Endothelial cell of umbilical vein (primary cell): ENCODE data around the gene PPP1R15B. TPM values are rescaled to one million over a fixed set of nuclear protein-coding genes. Genes with fewer than 3 reads are reported as not detected.

Experiments
- BruUV-seq: library from RNA; stranded (reverse); fragments of 400-500 nt; replicated peaks from 2 replicates; lab custom pipeline; 2021; lab: Mats Ljungman, UMichigan
- CTCF ChIA-PET: fragments of 300-600, 350-600 bp; sonication (Branson Sonifier 250); formaldehyde crosslinking; loops from one replicate; lab custom pipeline; 2021; ENCODE audit warnings: antibody characterized with exemption, inconsistent platforms; lab: Charles Lee
- POLR2A ChIA-PET: fragments of 300-600, 350-600 bp; sonication (Branson Sonifier 250); formaldehyde crosslinking; loops from one replicate; lab custom pipeline; 2021; ENCODE audit warnings: antibody characterized with exemption, inconsistent platforms; lab: Charles Lee
- DNase-seq: peaks from one replicate; pipeline ENCODE4 v3.0.0-alpha.2; 2011; ENCODE audit warnings: low read depth, low spot score
- FAIRE-seq: peaks from 2 replicates; lab custom pipeline; 2011; peaks lifted over from hg19 to GRCh38; lab: Jason Lieb, UNC
- H2AFZ ChIP-seq: 2 replicates; pipeline ENCODE4 v1.6.0; 2012; ENCODE audit warnings: low read depth, low read length, control low read depth, inconsistent platforms
- H3K27ac ChIP-seq: 2 replicates; pipeline ENCODE4 v1.5.1; 2011; ENCODE audit warnings: low read depth, mild to moderate bottlenecking, control low read depth, low read length, moderate library complexity; ENCODE audit not compliant: insufficient read depth
- H3K27me3 ChIP-seq, 2 experiments: 2 replicates each; pipeline versions ENCODE4 v1.6.0 to v1.6.1; 2011; ENCODE audit warnings: low read length in 2 of 2, mixed read lengths in 1 of 2; ENCODE audit not compliant: control insufficient read depth in 2 of 2, insufficient read depth in 2 of 2
- H3K36me3 ChIP-seq, 2 experiments: 2 replicates in 1 of 2; 3 replicates in 1 of 2; pipeline ENCODE4 v1.5.1; 2011; ENCODE audit warnings: low read length in 2 of 2, mild to moderate bottlenecking in 1 of 2, moderate library complexity in 1 of 2; ENCODE audit not compliant: control insufficient read depth in 2 of 2, insufficient read depth in 2 of 2; ENCODE audit errors: extremely low read depth in 1 of 2
- H3K4me1 ChIP-seq: 3 replicates; pipeline ENCODE4 v1.5.1; 2011; ENCODE audit warnings: mild to moderate bottlenecking, low read length; ENCODE audit not compliant: control insufficient read depth, insufficient read depth; ENCODE audit errors: extremely low read depth
- H3K4me2 ChIP-seq: 2 replicates; pipeline ENCODE4 v1.6.1; 2011; ENCODE audit warnings: low read length, control low read depth, mixed read lengths; ENCODE audit not compliant: insufficient read depth
- H3K4me3 ChIP-seq, 3 experiments: fragments of 200-600 bp in 1 of 3; sonication (generic), shearing (Covaris generic) in 1 of 3; replicated peaks in 1 of 3; 2 replicates each; pipeline ENCODE4 v1.5.1; 2011 to 2016; ENCODE audit warnings: control low read depth in 3 of 3, low read length in 3 of 3, mild to moderate bottlenecking in 2 of 3, inconsistent platforms in 1 of 3, low read depth in 1 of 3, moderate library complexity in 1 of 3; ENCODE audit not compliant: insufficient read depth in 1 of 3
- H3K79me2 ChIP-seq: 2 replicates; pipeline ENCODE4 v1.6.0; 2012; ENCODE audit warnings: low read length, inconsistent platforms; ENCODE audit not compliant: control insufficient read depth, insufficient read depth
- H3K9ac ChIP-seq: replicated peaks from 2 replicates; pipeline ENCODE3; 2011; ENCODE audit warnings: low read length, control low read depth; ENCODE audit not compliant: insufficient read depth; ENCODE audit errors: extremely low read depth
- H3K9me1 ChIP-seq: replicated peaks from 3 replicates; pipeline ENCODE4 v1.6.0; 2011; ENCODE audit warnings: mild to moderate bottlenecking, low read length; ENCODE audit not compliant: control insufficient read depth, insufficient read depth; ENCODE audit errors: extremely low read depth
- H3K9me3 ChIP-seq: replicated peaks from 2 replicates; pipeline ENCODE4 v1.5.1; 2012; ENCODE audit warnings: low read length, inconsistent platforms; ENCODE audit not compliant: control insufficient read depth, insufficient read depth
- H4K20me1 ChIP-seq: replicated peaks from 2 replicates; pipeline ENCODE3; 2011; ENCODE audit warnings: mild to moderate bottlenecking, low read length; ENCODE audit not compliant: control insufficient read depth, insufficient read depth; ENCODE audit errors: extremely low read depth
- EZH2 ChIP-seq: IDR thresholded peaks from 2 replicates; pipeline ENCODE4 v1.6.1; 2012; ENCODE audit warnings: borderline replicate concordance, low read depth, mild to moderate bottlenecking, moderate library complexity, low read length, inconsistent platforms; ENCODE audit not compliant: severe bottlenecking
- FOS ChIP-seq: IDR thresholded peaks from 2 replicates; pipeline ENCODE4 v1.6.1; 2011; ENCODE audit warnings: mild to moderate bottlenecking, low read length, moderate library complexity, borderline replicate concordance; ENCODE audit not compliant: insufficient read depth
- GATA2 ChIP-seq: IDR thresholded peaks from 2 replicates; pipeline ENCODE4 v1.7.0; 2011; ENCODE audit warnings: low read depth, mild to moderate bottlenecking, moderate library complexity, mixed read lengths, low read length; ENCODE audit not compliant: insufficient read length, insufficient read depth
- JUN ChIP-seq: IDR thresholded peaks from 2 replicates; pipeline ENCODE4 v1.6.1; 2011; ENCODE audit warnings: borderline replicate concordance, low read depth; ENCODE audit not compliant: insufficient read length, insufficient read depth
- MAX ChIP-seq: IDR thresholded peaks from 2 replicates; pipeline ENCODE4 v1.6.1; 2011; ENCODE audit not compliant: insufficient read depth, insufficient read length
- MYC ChIP-seq: IDR thresholded peaks from one replicate; pipeline ENCODE4 v1.6.1; 2011; ENCODE audit warnings: mild to moderate bottlenecking, low read depth, low read length
- POLR2A ChIP-seq: IDR thresholded peaks from 2 replicates; pipeline ENCODE4 v1.6.1; 2012; ENCODE audit warnings: low read depth, mild to moderate bottlenecking, control low read depth, low read length
- POLR2AphosphoS5 ChIP-seq: IDR thresholded peaks from 2 replicates; pipeline ENCODE4 v1.6.1; 2012; ENCODE audit warnings: low read depth, mild to moderate bottlenecking, control low read depth, low read length, moderate library complexity; ENCODE audit not compliant: insufficient read depth
- dilution Hi-C: fragments of 300-500 bp; cut with MboI; formaldehyde crosslinking; loops from one replicate; pipeline ENCODE4 v1.15.0; 2019; ENCODE audit warnings: low sequenced_read_pairs; ENCODE audit not compliant: extremely low pct_ligation_motif_present
- intact Hi-C: fragments of 100-400 bp; cut with micrococcal nuclease; formaldehyde crosslinking; loops from one replicate; pipeline ENCODE4 v1.10.0; 2022
- polyA plus RNA-seq, 4 experiments: library from polyadenylated mRNA; depleted of rRNA in 3 of 4; stranded (reverse) in 3 of 4; unstranded in 1 of 4; fragments of >200 nt; gene quantifications; 2 replicates each; pipeline versions ENCODE4 v1.2.1 to v1.2.3, GENCODE V29; 2011 to 2012; ENCODE audit warnings: missing spikeins in 1 of 4
- total RNA-seq: library from RNA; stranded (reverse); gene quantifications from 2 replicates; pipeline ENCODE4 v1.2.3, GENCODE V29; 2021
- TF ChIP-seq, protein P1 (sequence below), 2 donors: IDR thresholded peaks; 1 replicate in 1 of 2; 2 replicates in 1 of 2; pipeline ENCODE4 v1.5.1; 2011; ENCODE audit warnings: low read length in 2 of 2, mild to moderate bottlenecking in 2 of 2, moderate library complexity in 2 of 2, control low read depth in 1 of 2, inconsistent platforms in 1 of 2, low read depth in 1 of 2; ENCODE audit not compliant: insufficient read depth in 1 of 2; ENCODE audit errors: extremely low read depth in 1 of 2

PPP1R15B gene
- total and polyA plus RNA-seq, 2 donors (not counting 3 experiments of a cell fraction or from before 2014, with no cell fraction given): 16.8 to 39.8 TPM

DNA sequence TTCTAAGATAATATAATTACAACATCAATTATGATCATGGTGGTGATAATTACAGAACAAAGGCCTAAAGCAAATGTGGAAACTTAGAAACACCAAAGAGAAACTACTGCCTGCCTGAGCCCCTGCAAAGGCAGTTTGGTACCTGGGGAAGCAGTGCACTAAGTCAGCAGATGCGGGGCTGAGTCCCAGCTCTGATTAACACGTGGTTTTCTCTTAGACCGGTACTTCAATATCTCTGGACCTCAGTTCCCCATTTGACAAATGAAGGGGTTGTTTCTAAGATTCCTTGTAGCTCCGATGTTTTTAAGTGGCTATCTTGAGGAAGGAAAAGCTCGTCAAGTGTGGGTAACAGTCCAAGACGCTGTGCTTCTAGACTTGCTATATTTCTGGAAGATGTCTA is 35.2 kb downstream of the PPP1R15B start:
- FAIRE-seq: peak; percentile 33
- no peaks in the 10 kb centered on the region for H3K27me3 ChIP-seq

DNA sequence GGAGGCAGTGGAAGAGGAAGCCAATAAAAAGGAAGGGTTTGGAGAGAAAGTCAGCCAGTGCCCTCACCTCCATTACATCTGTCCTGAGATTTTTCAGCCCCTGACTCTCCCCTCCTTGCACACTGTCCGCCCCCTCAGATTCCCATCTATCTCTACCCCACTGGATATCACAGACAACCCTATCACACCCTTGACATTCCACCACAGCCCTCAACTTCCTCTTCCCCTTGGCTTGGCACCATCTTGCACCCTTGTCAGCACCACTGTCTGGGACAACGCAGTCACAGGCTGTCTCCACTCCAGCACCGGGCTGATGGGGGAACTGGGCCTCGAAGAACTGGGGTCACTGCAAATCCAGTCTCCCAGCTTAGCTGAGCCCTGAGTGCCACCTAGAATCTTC is 37.7 kb downstream of the PPP1R15B start:
- no peak overlapping the region for H3K4me2 ChIP-seq
- H4K20me1 ChIP-seq: no peaks in the 10 kb centered on the region
- TF ChIP-seq GATA2 (no peak), MYC (no peak), EZH2 (no peak), POLR2AphosphoS5 (no peak), JUN (no peak), FOS (no peak), POLR2A (no peak), MAX (no peak)
- TF ChIP-seq, protein P1, sequence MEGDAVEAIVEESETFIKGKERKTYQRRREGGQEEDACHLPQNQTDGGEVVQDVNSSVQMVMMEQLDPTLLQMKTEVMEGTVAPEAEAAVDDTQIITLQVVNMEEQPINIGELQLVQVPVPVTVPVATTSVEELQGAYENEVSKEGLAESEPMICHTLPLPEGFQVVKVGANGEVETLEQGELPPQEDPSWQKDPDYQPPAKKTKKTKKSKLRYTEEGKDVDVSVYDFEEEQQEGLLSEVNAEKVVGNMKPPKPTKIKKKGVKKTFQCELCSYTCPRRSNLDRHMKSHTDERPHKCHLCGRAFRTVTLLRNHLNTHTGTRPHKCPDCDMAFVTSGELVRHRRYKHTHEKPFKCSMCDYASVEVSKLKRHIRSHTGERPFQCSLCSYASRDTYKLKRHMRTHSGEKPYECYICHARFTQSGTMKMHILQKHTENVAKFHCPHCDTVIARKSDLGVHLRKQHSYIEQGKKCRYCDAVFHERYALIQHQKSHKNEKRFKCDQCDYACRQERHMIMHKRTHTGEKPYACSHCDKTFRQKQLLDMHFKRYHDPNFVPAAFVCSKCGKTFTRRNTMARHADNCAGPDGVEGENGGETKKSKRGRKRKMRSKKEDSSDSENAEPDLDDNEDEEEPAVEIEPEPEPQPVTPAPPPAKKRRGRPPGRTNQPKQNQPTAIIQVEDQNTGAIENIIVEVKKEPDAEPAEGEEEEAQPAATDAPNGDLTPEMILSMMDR (IDR thresholded peaks at IDR 0.05; ENCODE audit: extremely low read depth in 1 of 2, insufficient read depth in 1 of 2, low read depth in 1 of 2, low read length in 2 of 2): no peak
- POLR2A ChIA-PET: no interaction called here
- H3K9ac ChIP-seq: no peak overlapping the region
- no TSS peak for BruUV-seq
- peaks cover 27% of the 10 kb centered on the region for H3K4me1 ChIP-seq
- no peak overlapping the region for H3K27ac ChIP-seq
- no peak for DNase-seq
- H3K79me2 ChIP-seq: no peaks in the 10 kb centered on the region
- dilution Hi-C loops (no loop called here), intact Hi-C loops (no loop called here)
- no peaks in the 10 kb centered on the region for H3K27me3 ChIP-seq
- H3K36me3 ChIP-seq: no peaks in the 10 kb centered on the region
- no peak overlapping the region for H3K4me3 ChIP-seq
- no peaks in the 10 kb centered on the region for H3K9me1 ChIP-seq
- H3K9me3 ChIP-seq: no peaks in the 10 kb centered on the region
- no peak for FAIRE-seq
- no peak overlapping the region for H2AFZ ChIP-seq
- CTCF ChIA-PET: interaction anchor here (0.7 to 11.1 kb wide), 4 partner anchors 11 to 167 kb away, joined by 3 to 164 read pairs (median 4); no protein-coding TSS in a partner anchor

More for the DNA sequence above, 35.2 kb downstream of the PPP1R15B start:
- TSS peak; percentile 40 for BruUV-seq
- H3K9ac ChIP-seq: no peak overlapping the region
- H3K9me3 ChIP-seq: no peaks in the 10 kb centered on the region
- no peaks in the 10 kb centered on the region for H4K20me1 ChIP-seq
- H3K4me2 ChIP-seq: peak overlapping the region; percentile 81
- DNase-seq: no peak
- no peak for TF ChIP-seq POLR2A
- TF ChIP-seq MAX: peak; percentile 40
- intact Hi-C loops (no loop called here), dilution Hi-C loops (no loop called here)
- H3K36me3 ChIP-seq: no peaks in the 10 kb centered on the region
- CTCF ChIA-PET: interaction anchor here (1.3 to 11.1 kb wide), 6 partner anchors 7 to 127 kb away, joined by 3 to 164 read pairs (median 12); partner anchors contain the start of gene PLEKHA6
- no peaks in the 10 kb centered on the region for H3K9me1 ChIP-seq
- no peak overlapping the region for H3K27ac ChIP-seq
- no peaks in the 10 kb centered on the region for H3K79me2 ChIP-seq
- H2AFZ ChIP-seq: no peak overlapping the region
- peak overlapping the region in 1 of 3 experiments; percentile 68 for H3K4me3 ChIP-seq
- H3K4me1 ChIP-seq: peaks cover 21% of the 10 kb centered on the region
- POLR2A ChIA-PET: no interaction called here
